GOT3 (cell line): ENCODE measurements around the gene GEMIN5.

Experiments
- DNase-seq: peaks from one replicate; lab custom pipeline; 2025; ENCODE audit warnings: mixed read lengths; lab: John Stamatoyannopoulos, UW

GEMIN5 gene

DNA sequence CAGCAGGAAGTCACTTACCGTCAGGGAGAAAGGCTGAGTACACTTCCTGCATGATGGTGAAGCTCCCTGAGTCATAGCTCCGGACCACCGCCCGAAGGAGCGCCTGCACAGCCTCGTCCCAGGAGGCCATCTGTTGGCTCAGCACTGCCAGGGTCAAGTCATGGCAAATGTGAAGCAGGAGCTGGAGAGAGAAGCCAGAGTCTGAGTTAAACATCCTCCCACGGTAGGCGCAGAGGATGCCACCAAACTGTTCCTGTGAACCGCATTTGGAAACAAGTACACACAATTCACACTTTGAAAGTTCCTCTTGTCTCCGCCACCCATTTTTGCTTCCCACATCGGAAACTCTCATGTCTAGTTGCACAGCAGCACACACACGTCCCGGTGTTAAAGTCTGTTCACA, 45.6 kb downstream of the GEMIN5 start:
- DNase-seq: no peak

GRCh38 chr5:154885439-154885838, 52.6 kb downstream of the GEMIN5 start:
- no peak for DNase-seq

DNA sequence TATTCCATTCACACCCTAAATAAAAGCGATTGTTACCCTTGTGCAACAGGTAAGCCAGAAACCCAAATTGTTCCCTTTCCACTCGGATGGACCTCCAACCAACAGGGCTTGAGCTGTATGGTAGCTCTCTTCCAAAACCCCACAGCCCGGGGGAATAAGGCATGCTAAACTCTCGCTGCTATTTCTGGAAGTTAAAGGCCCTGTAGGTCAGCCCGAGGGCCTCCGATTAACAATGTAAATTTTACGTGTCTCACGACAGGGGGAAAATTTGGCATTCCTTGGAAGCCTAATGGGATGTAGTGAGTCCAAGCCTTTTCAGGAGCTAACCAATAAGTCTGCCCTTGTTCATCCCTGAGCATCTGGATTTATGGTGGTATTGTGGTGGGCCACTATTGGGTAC, 53.6 kb downstream of the GEMIN5 start:
- DNase-seq: no peak

GRCh38 chr5:154881986-154882385, 56.0 kb downstream of the GEMIN5 start:
- DNase-seq: no peak

DNA sequence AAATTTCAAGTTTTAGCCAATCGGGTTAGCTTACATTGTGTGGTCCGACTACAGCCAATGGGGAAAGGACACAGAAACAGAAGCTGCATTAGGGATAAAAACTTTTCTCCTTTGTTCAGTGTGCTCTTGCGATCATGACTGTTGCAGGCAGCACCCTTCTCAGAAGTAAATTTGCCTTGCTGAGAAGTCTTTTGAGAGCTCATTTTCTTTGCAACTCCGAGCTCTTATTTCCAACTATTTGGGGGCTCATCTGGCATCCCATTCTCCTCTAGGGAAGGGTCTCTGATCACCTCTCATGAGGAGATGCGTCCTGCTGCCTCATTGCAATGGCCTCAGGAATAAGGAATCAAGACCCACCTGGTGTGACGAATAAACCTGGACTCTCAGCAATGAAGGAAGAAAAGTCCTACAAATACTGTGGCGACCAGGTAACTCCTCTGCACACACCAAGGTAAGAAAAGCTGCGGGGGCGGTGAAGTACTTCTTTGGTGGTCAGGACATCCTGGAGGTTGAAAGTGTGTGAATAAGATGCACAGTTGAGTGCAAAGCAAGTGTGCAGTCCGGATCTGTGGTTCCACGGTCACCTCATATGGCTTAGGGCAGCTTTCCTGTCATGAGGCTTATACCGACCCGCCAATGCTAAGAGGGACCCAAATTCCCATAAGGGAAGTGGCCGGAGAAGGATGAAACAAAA, 59.2 kb downstream of the GEMIN5 start:
- DNase-seq: no peak

DNA sequence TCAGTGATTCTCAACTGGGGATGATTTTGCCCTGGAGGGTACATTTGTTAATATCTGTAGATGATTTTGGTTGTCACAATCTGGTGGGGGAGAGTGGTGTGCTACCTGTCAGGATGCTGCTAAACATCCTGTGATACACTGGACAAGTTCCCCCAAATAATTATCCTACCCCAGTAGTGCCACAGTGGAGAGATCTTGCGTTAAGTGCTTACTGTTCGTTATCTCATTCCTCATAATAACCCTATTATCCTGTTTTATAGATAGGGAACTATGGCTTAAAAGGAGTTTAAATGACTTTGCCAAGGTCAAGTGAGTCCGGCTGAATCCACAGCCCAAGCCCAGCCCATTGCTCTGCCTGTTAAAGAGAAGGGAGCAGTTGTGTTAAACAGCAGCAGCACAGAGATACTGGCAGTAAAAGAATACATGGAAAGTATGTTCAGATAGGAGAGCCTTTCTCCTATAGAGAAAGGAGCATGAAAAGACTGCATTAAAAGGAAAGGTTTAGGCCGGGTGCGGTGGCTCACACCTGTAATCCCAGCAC, 64.2 kb downstream of the GEMIN5 start:
- no peak for DNase-seq

- DNase-seq: no peak
Observed at GRCh38 chr5:154871734-154872133, 66.3 kb downstream of the GEMIN5 start.

GRCh38 chr5:154868702-154869101, 69.3 kb downstream of the GEMIN5 start:
- DNase-seq: no peak

DNA sequence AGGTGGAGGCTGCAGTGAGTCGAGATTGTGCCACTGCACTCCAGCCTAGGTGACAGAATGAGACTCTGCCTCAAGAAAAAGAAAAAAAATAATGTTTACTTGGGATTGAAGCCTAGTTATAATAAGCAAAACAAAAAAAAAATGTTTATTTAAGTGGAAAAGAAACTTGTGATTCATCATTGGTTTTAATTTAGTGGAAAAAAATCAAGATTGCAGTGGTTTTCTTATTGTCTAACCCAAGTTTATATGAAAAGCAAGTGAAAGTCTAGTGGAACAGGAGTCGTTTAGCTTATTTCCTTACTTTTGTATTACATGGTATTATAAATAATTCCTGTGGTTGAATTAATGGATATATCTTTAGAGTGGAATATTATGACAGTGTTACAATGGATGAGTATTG, 71.2 kb downstream of the GEMIN5 start:
- DNase-seq: no peak

DNA sequence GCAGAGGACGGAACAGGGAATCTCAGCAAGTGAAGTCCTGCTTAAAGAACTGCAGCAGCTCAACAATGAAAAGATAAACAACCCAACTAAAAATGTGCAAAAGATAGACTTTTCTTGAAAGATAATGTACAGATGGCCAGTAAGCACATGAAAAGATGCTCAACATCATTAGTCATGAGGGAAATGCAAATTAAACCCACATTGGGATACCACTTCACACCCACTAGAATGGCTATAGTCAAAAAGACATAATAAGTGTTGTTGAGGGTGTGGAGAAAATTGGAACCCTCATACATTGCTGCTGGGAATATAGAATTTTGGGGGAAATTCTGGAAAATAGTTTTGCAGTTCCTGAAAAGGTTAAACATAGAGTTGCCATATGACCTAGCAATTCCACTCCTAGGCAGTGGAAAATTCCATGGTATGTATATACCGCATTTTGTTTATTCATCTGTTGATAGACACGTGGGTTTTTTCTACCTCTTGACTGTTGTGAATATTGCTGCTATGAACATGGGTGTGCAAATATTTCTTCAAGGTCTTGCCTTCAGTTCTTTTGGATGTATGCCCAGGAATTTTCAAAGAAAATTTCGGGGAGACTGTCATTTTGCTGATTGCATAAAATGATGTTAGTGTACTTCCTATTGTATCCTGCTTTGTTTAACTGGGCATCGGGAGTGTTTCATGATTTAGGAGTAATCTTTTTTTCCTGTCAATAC, 72.4 kb downstream of the GEMIN5 start:
- no peak for DNase-seq

GRCh38 chr5:154863291-154864080, 74.5 kb downstream of the GEMIN5 start:
- DNase-seq: no peak

DNA sequence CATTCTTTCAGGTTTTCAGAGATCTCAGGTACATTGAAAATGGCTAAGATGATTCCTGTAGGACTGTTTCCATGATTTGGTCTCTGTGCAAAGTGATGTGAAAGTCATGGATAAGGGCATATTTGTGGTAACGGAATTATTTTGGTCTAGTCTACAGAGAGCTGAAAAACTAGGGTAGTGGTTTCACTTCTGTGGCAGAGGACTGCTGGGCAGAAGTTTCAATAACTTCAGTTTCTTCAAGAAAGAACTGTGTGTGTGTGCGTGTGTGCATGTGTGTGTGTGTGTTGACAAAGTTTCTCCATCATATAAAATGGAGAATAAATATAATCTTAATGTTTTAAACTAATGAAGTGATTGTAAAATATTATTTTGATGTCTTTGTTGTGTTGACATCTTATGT, 75.2 kb downstream of the GEMIN5 start:
- no peak for DNase-seq

- no peak for DNase-seq
Observed at GRCh38 chr5:154861946-154862345, 76.1 kb downstream of the GEMIN5 start.

DNA sequence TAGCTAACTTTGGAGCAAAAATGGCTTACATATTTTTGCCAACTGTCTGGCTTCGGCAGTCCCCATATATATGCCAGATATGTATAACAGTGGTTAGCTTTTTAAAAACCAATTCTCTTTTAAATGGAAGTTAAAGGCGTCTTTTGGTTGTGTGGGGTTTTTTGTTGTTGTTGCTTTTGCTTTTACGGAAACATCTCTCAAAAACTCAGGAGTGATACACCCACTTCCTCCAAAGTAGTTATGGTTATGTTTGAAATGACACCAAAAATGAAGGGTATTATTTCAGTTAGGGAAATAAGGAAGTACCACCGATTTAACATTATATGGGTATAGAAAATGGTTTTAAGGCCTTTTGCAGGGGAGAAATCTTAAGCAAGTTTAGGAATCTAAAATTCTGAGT, 77.2 kb downstream of the GEMIN5 start:
- no peak for DNase-seq

DNA sequence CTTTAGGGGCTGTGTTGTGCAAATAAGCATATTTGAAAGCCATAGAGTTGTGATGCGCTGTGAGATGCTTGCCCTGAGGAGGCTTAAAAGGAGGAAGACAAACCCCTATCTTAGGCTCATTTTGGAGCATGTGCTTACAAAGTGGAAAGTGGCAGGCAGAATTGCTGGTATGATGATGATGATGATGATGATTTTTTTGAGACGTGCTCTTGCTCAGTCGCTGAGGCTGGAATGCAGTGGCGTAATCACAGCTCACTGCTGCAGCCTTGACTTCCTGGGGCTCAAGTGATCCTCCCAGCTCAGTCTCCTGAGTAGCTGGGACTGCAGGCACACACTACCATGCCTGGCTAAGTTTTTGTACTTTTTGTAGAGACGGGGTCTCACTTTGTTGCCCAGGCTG, 77.9 kb downstream of the GEMIN5 start:
- no peak for DNase-seq

- DNase-seq: no peak
Observed at GRCh38 chr5:154858972-154859871, 78.8 kb downstream of the GEMIN5 start.

DNA sequence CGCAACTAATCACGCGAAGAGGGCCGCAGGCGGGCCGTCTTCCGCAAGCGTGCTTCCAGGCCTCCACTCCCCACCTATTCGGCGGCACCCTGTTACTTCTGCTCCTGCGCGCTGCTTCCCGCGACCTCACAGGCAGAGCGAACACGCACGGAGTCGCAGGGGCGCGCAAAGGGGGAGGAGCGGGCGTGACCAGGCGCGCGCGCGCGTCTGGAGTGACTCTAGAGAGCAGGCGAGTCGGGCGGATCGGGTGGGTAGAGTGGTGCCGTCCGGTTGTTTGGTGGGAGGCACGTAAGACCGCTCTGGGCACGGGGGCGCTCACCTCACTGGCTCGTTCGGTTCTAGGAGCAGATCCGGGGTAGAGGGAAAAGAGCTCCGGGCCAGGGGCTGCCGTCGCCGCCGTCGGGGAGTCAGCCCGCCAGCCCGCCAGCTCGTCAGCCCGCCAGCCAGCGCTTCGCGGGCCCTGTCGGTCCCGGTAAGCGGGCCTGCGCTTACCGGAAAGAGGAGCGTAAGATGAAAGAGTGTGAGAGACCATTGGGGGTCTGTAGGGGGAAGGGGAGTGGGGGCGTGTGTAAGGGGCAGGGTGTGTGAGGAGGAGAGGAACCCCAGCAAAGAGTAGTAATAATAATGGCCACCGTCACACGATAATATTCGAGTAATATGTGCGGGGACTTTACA, 79.6 kb downstream of the GEMIN5 start, which contains the start of gene CNOT8:
CNOT8 (plus strand) TSS at position 331 of the 675 bp plus-strand sequence. CDS start 4,652 bp downstream, outside the sequence.
- peak; percentile 98 for DNase-seq

DNA sequence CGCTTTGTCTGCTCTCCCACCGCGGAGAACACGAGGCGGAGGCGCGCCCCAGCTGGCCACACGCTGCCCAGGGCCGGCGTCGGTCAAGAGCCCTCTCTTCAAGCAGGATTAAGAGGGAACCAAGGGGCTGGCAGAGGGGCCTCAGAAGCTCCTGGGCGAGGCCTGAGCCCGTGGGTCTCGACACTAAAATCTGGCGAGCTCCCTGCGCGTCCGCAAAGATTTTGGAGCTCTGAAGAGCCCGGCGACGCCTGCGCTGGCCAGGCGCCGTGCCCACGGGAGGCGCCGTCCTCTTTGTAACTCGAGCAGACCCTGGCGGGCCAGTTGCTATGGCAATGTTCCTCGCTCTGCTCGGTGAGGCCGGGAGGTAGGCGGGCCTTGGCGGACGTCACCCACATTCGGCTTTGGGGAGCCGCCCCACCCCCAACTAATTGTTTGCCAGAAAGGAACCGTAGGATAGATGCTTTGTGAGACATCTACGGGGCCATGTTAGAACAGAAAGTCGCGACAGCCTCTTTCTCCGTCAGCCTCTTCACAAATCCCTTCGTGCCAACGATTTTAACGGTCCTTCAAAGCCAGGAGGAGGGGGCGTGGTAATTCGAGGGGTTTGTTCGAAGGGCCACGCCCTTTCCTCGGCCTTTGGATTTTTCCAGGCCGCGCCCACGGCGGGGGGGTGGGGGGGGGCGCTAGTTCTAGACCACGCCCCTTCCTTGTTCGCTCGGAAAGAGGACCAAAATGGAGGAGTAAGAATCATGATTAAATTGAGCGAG, 80.3 kb downstream of the GEMIN5 start:
- DNase-seq: peak; percentile 98

- no peak for DNase-seq
Observed at GRCh38 chr5:154851351-154851750, 86.7 kb downstream of the GEMIN5 start.
